Tibial nerve (tissue), 4 donors: Measurements from ENCODE around the gene CAMKK1.

Experiments
- CTCF ChIP-seq, 5 experiments: fragments of 200-600 bp in 3 of 5; fragments of 450-650 bp in 2 of 5; sonication (generic) in 3 of 5; IDR thresholded peaks; one replicate each; pipeline ENCODE4 v1.5.1; 2016 to 2019; ENCODE audit warnings: antibody characterized with exemption in 5 of 5, mild to moderate bottlenecking in 3 of 5, moderate library complexity in 2 of 5
- EP300 ChIP-seq, 2 donors: sonication (generic); formaldehyde crosslinking; IDR thresholded peaks; one replicate each; pipeline ENCODE4 v1.6.1; 2017; ENCODE audit warnings: antibody characterized with exemption in 2 of 2, mild to moderate bottlenecking in 1 of 2
- POLR2A ChIP-seq, 2 donors: fragments of 450-650 bp; IDR thresholded peaks; one replicate each; pipeline ENCODE4 v1.6.1; 2017; ENCODE audit warnings: antibody characterized with exemption in 2 of 2, mild to moderate bottlenecking in 2 of 2, moderate library complexity in 2 of 2

DNA sequence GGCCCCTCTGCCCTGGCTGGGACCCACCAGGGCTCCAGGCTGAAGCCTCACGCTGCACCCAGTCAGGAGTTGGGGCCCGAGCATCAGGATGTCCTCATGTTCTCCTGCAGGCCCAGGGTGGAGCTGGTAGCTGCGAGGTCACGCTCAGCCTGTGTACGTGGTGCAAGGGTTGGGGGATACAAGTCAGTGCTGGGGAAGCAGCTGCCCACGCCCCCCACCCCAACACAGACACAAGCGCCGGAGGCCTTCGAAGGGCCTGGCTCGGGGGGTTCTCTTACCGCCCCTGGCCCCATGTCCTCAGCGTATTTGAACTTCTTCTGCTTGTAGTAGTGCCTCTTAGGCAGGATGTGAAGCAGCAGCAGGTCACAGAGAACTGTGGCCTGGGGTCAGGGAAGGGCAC lies 4.9 kb upstream of the CAMKK1 start:
- TF ChIP-seq CTCF (IDR thresholded peaks at IDR 0.05) (no peak), EP300 (IDR thresholded peaks at IDR 0.05) (no peak), POLR2A (IDR thresholded peaks at IDR 0.05) (no peak)
